Neural progenitor cell (in vitro differentiated cells): Measurements from ENCODE around the gene DNAJC8. TPM values are rescaled to one million over a fixed set of nuclear protein-coding genes. Genes with fewer than 3 reads are reported as not detected.

Experiments used
- DNase-seq: peaks from one replicate; pipeline ENCODE4 v3.0.0-alpha.2; 2016; ENCODE audit warnings: low spot score
- H2AFZ ChIP-seq: fragments of 200-600 bp; sonication (generic); replicated peaks from 2 replicates; pipeline ENCODE4 v1.6.1; 2016; ENCODE audit warnings: antibody characterized with exemption
- H3F3A ChIP-seq: fragments of 200-600 bp; sonication (generic); 2 replicates; pipeline ENCODE4 v1.6.1; 2016; ENCODE audit warnings: antibody characterized with exemption, low read depth
- H3K27ac ChIP-seq: fragments of 200-600 bp; sonication (generic); 2 replicates; pipeline ENCODE4 v1.5.1; 2016; ENCODE audit warnings: mild to moderate bottlenecking
- H3K27me3 ChIP-seq: fragments of 200-600 bp; sonication (generic); 2 replicates; pipeline ENCODE4 v1.6.1; 2016; ENCODE audit warnings: mild to moderate bottlenecking, moderate library complexity
- H3K36me3 ChIP-seq: fragments of 200-600 bp; sonication (generic); 2 replicates; pipeline ENCODE4 v1.5.1; 2016
- H3K4me1 ChIP-seq: fragments of 200-600 bp; sonication (generic); 2 replicates; pipeline ENCODE4 v1.6.1; 2016; ENCODE audit warnings: mixed run types
- H3K4me2 ChIP-seq: fragments of 200-600 bp; sonication (generic); 2 replicates; pipeline ENCODE4 v1.6.1; 2016
- H3K4me3 ChIP-seq: fragments of 200-600 bp; sonication (generic); 2 replicates; pipeline ENCODE4 v1.5.1; 2016
- H3K79me2 ChIP-seq: fragments of 200-600 bp; sonication (generic); 2 replicates; pipeline ENCODE4 v1.6.1; 2016; ENCODE audit warnings: low read depth
- H3K9ac ChIP-seq: fragments of 200-600 bp; sonication (generic); 2 replicates; pipeline ENCODE4 v1.6.1; 2016
- H3K9me3 ChIP-seq: fragments of 200-600 bp; sonication (generic); 2 replicates; pipeline ENCODE4 v1.5.1; 2016; ENCODE audit warnings: low read depth
- H4K20me1 ChIP-seq: fragments of 200-600 bp; sonication (generic); 2 replicates; pipeline ENCODE4 v1.6.1; 2016; ENCODE audit warnings: low read depth
- H3K27ac Mint-ChIP-seq: 3 replicates; pipeline ENCODE4 v1.8.0; 2021; ENCODE audit warnings: mixed read lengths
- H3K27me3 Mint-ChIP-seq: 2 replicates; pipeline ENCODE4 v1.8.0; 2022; ENCODE audit warnings: low read depth, mild to moderate bottlenecking, inconsistent platforms, moderate library complexity, mixed read lengths; ENCODE audit not compliant: insufficient read depth
- H3K36me3 Mint-ChIP-seq: 3 replicates; pipeline ENCODE4 v1.8.0; 2021; ENCODE audit warnings: mixed read lengths
- H3K4me1 Mint-ChIP-seq: 3 replicates; pipeline ENCODE4 v1.8.0; 2021; ENCODE audit warnings: mixed read lengths
- H3K4me3 Mint-ChIP-seq: 3 replicates; pipeline ENCODE4 v1.8.0; 2021; ENCODE audit warnings: mild to moderate bottlenecking, moderate library complexity, mixed read lengths
- H3K9me3 Mint-ChIP-seq: 3 replicates; pipeline ENCODE4 v1.8.0; 2020; ENCODE audit warnings: mixed read lengths
- CTCF ChIP-seq: fragments of 200-600 bp; sonication (generic); IDR thresholded peaks from 2 replicates; pipeline ENCODE4 v1.5.1; 2017; ENCODE audit warnings: antibody characterized with exemption, mild to moderate bottlenecking
- EZH2 ChIP-seq: fragments of 200-600 bp; sonication (generic); IDR thresholded peaks from 2 replicates; pipeline ENCODE4 v1.6.1; 2017; ENCODE audit warnings: antibody characterized with exemption, mild to moderate bottlenecking, moderate library complexity
- EZH2phosphoT487 ChIP-seq: fragments of 200-600 bp; sonication (generic); IDR thresholded peaks from 2 replicates; pipeline ENCODE4 v1.6.1; 2017; ENCODE audit warnings: antibody characterized with exemption
- total RNA-seq: library from RNA; depleted of rRNA; stranded (reverse); fragments of >200 nt; gene quantifications from 2 replicates; pipeline ENCODE4 v1.2.3, GENCODE V29; 2015; ENCODE audit warnings: low replicate concordance

DNAJC8 gene
- total RNA-seq, 1 donor from 2014 or later = 117 TPM

- Mint-ChIP-seq H3K4me3 (no peak overlapping the region), H3K27ac (no peak overlapping the region), H3K27me3 (no peaks in the 10 kb centered on the region), H3K9me3 (no peaks in the 10 kb centered on the region), H3K36me3 (no peaks in the 10 kb centered on the region), H3K4me1 (no peaks in the 10 kb centered on the region)
- H3K9me3 ChIP-seq = no peaks in the 10 kb centered on the region
- H3K27me3 ChIP-seq = no peaks in the 10 kb centered on the region
- no peak for DNase-seq
- H3K4me3 ChIP-seq = no peak overlapping the region
- H3K27ac ChIP-seq = no peak overlapping the region
- no peaks in the 10 kb centered on the region for H4K20me1 ChIP-seq
- H3K4me2 ChIP-seq = no peak overlapping the region
- peaks cover 15% of the 10 kb centered on the region for H3F3A ChIP-seq
- H3K36me3 ChIP-seq = peaks cover 2% of the 10 kb centered on the region
- no peaks in the 10 kb centered on the region for H3K4me1 ChIP-seq
- no peak overlapping the region for H3K9ac ChIP-seq
- TF ChIP-seq EZH2phosphoT487 (no peak), CTCF (no peak), EZH2 (no peak)
- no peak overlapping the region for H2AFZ ChIP-seq
- peaks cover 4% of the 10 kb centered on the region for H3K79me2 ChIP-seq
Observed at GRCh38 chr1:28213315-28213714, 19.5 kb downstream of the DNAJC8 start.

GRCh38 chr1:28209700-28210099 lies 23.1 kb downstream of the DNAJC8 start:
- DNase-seq = no peak
- Mint-ChIP-seq H3K27me3 (no peaks in the 10 kb centered on the region), H3K4me1 (no peaks in the 10 kb centered on the region), H3K4me3 (no peak overlapping the region), H3K36me3 (peaks cover 2% of the 10 kb centered on the region), H3K9me3 (no peaks in the 10 kb centered on the region), H3K27ac (no peak overlapping the region)
- H4K20me1 ChIP-seq = no peaks in the 10 kb centered on the region
- no peak overlapping the region for H3K27ac ChIP-seq
- H3K9me3 ChIP-seq = no peaks in the 10 kb centered on the region
- H3K4me1 ChIP-seq = no peaks in the 10 kb centered on the region
- H2AFZ ChIP-seq = no peak overlapping the region
- no peaks in the 10 kb centered on the region for H3K27me3 ChIP-seq
- H3K4me3 ChIP-seq = no peak overlapping the region
- H3F3A ChIP-seq = peaks cover 15% of the 10 kb centered on the region
- H3K36me3 ChIP-seq = peaks cover 7% of the 10 kb centered on the region
- no peak overlapping the region for H3K9ac ChIP-seq
- H3K79me2 ChIP-seq = no peaks in the 10 kb centered on the region
- TF ChIP-seq EZH2 = no peak
- no peak for TF ChIP-seq CTCF
- TF ChIP-seq EZH2phosphoT487 = no peak
- H3K4me2 ChIP-seq = no peak overlapping the region

GRCh38 chr1:28208818-28209441 lies 23.9 kb downstream of the DNAJC8 start:
- no peak overlapping the region for H3K4me2 ChIP-seq
- H4K20me1 ChIP-seq = no peaks in the 10 kb centered on the region
- no peak overlapping the region for H3K4me3 ChIP-seq
- Mint-ChIP-seq H3K27me3 (no peaks in the 10 kb centered on the region), H3K27ac (no peak overlapping the region), H3K9me3 (no peaks in the 10 kb centered on the region), H3K4me3 (no peak overlapping the region), H3K36me3 (peaks cover 2% of the 10 kb centered on the region), H3K4me1 (no peaks in the 10 kb centered on the region)
- peaks cover 7% of the 10 kb centered on the region for H3K36me3 ChIP-seq
- no peak overlapping the region for H3K9ac ChIP-seq
- H3K79me2 ChIP-seq = no peaks in the 10 kb centered on the region
- H3F3A ChIP-seq = peaks cover 15% of the 10 kb centered on the region
- DNase-seq = peak; percentile 66
- H3K4me1 ChIP-seq = no peaks in the 10 kb centered on the region
- H3K9me3 ChIP-seq = no peaks in the 10 kb centered on the region
- TF ChIP-seq EZH2 (no peak), CTCF (peak; percentile 72)
- H3K27me3 ChIP-seq = no peaks in the 10 kb centered on the region
- no peak overlapping the region for H3K27ac ChIP-seq
- no peak overlapping the region for H2AFZ ChIP-seq
